DOHH2 (cell line): Measurements from ENCODE around the gene CNTN4.

Experiments
- CTCF ChIP-seq: fragments of 200-600 bp; sonication (generic); IDR thresholded peaks from one replicate; pipeline ENCODE4 v1.5.1; 2014; ENCODE audit warnings: antibody characterized with exemption, mild to moderate bottlenecking, low read depth, low read length; ENCODE audit not compliant: poor library complexity, severe bottlenecking
- EZH2phosphoT487 ChIP-seq: fragments of 200-600 bp; sonication (generic); IDR thresholded peaks from 2 replicates; pipeline ENCODE4 v1.6.1; 2017; ENCODE audit warnings: borderline replicate concordance, mild to moderate bottlenecking, antibody characterized with exemption, low read length, moderate library complexity, mixed read lengths

GRCh38 chr3:2153053-2153452 lies 54.4 kb downstream of the CNTN4 start:
- TF ChIP-seq CTCF (no peak), EZH2phosphoT487 (no peak)
